Mucosa of gallbladder (tissue), 1 donor: ENCODE data around the gene GNAS. TPM values are rescaled to one million over a fixed set of nuclear protein-coding genes. Genes with fewer than 3 reads are reported as not detected.
"Not testable (repeated sequence)": the region's sequence is repeated elsewhere in the genome, so short reads cannot be mapped to it uniquely, and the experiment has no call there.

Experiments
- DNase-seq: peaks from one replicate; pipeline ENCODE4 v3.0.0-alpha.2; 2020; ENCODE audit warnings: low spot score
- total RNA-seq: library from RNA; stranded (reverse); gene quantifications from one replicate; pipeline ENCODE4 v1.2.1, GENCODE V29; 2021
- donor health status: DM: no; HTN: no; CAD: no.

The GNAS gene
- total RNA-seq: 801 TPM

DNA sequence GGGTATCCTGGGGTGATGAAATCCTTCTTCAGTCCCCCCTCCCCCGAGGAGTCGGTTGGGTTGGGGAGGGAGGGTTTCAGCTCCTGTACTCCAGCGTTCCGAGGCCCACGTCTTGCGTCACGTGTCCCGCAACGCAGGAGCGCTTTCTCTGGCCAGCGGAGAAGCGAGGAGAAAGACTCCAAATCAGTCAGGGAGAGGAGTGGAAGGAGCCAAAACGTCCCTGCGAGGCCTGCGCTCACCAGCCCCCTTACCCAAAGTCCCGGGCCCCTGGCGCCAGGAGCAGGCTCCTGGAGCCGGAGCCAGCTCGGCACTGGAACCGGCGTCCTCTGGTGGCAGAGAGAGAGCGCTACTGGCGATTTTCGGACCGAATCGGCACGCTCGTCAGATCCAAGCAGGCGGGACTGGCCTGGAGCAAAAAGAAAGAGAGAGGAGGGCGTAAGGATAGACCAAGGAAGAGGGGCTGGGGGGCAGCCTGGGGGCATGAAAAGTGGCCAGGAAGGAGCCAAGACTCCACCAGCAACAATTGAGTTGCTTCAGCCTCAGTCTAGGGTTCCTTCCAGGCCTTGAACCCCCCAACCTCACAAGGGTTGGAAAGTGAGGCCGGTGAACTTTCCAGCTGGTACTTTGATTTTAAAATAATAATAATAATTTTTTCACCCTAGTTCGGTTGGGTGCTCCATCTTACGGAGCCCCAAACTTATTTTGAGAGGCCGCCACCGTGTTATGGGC, at the start of gene GNAS:
TSS of gene GNAS (plus strand) at position 174 of the 729 bp plus-strand sequence.
- DNase-seq: peak; percentile 58

GRCh38 chr20:58803533-58803932, 49.0 kb upstream of the GNAS start:
- DNase-seq: no peak

GRCh38 chr20:58807801-58808200, 44.7 kb upstream of the GNAS start:
- DNase-seq: no peak

DNA sequence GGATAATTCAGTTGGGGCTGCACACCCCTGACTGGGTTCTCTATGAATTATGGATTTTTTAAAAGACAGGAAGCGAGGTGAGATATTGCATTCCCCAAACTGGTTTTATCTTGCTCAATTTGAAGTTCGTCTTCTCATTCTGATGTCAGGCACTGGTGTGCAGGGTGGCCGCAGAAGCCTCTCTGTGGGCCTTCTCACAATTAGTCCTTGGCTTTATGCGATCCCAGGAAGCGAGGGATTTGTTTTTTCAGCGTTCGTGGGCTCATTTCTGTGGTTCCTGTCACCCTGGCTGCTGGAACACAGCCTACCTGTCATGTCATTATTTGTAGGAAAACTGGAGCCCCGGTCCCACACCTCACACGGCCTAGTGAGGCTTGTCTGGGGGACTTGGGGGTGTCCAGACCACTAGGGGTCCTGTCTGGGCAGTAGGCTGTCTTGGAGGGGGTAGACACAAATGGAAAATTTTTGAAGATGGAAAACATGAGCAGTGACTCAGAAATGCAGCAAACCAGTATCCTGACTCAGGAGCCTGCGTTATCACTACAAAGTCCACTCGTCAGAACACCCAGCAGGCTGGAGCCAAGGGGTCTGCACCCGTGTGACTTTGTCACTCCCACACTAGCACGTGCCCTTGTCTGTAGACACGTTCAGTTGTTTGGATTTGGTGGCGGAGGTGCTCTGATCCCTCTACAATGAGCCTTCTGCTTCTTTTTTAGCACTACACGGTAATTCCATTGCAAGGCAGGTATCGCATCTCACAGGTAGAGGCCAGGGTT, 44.1 kb upstream of the GNAS start:
- no peak for DNase-seq

DNA sequence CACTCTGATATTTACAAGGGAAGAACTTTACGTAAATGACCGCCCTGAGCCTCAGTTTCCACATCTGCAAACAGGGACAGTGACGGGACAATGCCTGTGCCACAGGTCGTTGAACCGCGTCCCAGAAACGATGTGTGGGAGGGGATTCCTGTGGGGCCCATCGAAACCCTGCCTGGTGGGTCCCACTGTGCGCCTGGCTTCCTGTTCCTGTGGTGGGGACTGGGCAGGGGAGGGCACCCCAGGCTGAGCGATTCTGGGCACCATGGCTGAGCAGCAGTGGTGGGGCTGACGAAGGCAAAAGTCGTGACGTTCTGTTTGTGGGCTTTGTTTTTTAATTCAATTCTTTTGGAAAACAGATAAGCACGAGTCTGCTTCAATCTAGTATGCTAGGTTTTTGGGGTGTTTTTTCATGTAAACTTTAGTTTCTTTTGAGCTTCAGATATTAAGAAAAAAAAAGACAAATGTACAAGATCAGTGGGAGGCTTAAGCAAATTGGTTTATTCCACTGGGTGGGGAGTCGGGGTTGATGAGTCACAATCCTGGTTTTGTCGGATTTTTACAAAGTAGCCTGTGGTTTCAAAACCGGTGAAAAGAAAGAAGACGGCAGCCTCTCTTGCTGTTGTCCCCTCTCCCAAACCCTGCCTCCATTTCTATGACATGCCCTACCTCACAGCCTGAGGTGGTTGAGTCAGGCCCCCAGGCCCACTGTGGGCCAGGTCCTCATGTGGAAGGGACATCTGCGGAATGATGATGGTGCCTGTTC, 42.2 kb upstream of the GNAS start:
- no peak for DNase-seq

GRCh38 chr20:58810879-58811250, 41.7 kb upstream of the GNAS start:
- no peak for DNase-seq

- DNase-seq: no peak
Measured at GRCh38 chr20:58811334-58811733, 41.2 kb upstream of the GNAS start.

DNA sequence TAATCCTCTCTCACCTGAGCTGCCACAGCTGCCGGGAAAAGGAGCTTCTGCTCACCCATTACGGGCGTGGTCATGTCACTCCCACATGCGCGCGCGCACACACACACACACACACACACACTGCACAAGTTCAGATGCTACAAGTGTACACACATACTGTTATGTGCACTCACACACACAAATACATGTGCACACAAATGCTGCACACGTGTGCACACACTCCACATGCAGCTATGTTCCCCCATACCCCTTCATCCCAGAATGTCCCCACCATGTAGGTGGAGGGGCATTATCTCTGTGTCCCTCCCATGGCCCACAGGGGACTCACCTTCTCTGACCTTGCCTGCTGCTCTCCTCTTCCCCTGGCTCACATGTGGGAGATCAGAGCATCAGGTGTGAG, 39.1 kb upstream of the GNAS start:
- DNase-seq: no peak

GRCh38 chr20:58815448-58815847, 37.1 kb upstream of the GNAS start:
- DNase-seq: no peak

DNA sequence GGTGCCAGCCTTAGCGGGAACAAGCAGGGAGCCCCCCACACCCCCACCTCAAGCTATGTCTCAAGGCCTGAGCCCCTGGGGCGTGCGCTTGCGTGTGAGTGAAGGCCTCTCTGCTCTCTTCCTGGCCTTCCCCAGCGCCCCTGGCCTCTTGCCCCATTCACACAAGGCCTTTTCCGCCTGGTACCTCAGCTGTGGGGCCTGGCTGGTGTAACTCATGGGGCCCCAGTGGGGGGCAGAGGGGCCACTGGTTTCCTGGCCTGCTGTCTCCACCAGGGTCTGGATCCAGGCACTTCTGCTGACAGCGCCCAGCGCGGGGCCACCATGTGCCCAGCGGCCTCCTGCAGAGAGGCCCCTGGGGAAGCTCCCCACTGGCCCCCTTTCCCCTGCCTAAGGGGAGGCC, 36.5 kb upstream of the GNAS start:
- no peak for DNase-seq

DNA sequence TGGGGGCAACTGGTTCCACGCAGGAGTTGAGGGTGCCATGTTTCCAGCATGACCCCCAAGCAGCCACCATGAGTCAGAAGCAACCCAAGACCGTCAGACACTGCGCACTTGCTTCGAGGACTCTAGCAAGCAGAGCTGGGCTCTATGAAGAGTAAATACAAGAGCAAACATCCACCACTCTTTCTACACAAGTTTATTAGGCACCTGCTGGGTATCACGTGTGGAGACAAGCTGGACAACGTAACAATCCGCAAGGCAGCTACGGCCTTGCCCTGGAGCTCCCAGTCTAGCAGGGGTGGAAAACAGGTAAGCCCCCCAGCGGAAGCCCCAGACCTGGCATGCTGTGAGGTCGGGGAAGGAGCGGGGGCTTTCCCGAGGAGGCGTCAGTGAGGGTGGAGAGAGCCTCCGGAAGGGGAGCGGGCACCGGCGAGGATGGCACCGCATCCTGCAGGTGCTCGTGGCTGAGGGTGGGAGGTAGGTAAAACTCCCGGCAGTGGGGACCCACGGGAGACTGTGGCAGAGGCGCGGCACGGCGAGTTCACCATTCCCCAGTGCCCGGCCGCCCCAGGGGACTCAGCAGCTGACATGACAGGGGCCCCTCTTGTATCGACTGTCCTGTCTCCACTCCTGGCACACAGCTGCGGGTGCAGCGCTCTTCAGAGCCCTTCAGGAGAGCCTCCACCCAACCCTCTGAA, 35.4 kb upstream of the GNAS start:
- DNase-seq: no peak

- DNase-seq: no peak
Measured at GRCh38 chr20:58817748-58818147, 34.8 kb upstream of the GNAS start.

- no peak for DNase-seq
Measured at GRCh38 chr20:58818586-58819285, 33.8 kb upstream of the GNAS start.

GRCh38 chr20:58819921-58820320, 32.6 kb upstream of the GNAS start:
- no peak for DNase-seq

DNA sequence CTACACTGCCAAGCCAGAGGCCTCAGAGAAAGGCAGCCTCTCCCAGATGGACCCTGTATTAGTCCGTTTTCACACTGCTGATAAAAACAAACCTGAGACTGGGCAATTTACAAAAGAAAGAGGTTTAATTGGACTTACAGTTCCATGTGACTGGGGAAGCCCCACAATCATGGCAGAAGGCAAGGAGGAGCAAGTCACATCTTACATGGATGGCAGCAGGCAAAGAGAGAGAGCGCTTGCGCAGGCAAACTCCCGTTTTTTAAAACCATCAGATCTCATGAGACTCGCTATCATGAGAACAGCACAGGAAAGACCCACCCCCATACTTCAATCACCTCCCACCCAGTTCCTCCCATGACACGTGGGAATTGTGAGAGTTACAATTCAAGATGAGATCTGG, 32.0 kb upstream of the GNAS start:
- not testable (repeated sequence) for DNase-seq

- no peak for DNase-seq
Measured at GRCh38 chr20:58822149-58822548, 30.4 kb upstream of the GNAS start.

GRCh38 chr20:58822748-58823730, 29.5 kb upstream of the GNAS start:
- DNase-seq: no peak

DNA sequence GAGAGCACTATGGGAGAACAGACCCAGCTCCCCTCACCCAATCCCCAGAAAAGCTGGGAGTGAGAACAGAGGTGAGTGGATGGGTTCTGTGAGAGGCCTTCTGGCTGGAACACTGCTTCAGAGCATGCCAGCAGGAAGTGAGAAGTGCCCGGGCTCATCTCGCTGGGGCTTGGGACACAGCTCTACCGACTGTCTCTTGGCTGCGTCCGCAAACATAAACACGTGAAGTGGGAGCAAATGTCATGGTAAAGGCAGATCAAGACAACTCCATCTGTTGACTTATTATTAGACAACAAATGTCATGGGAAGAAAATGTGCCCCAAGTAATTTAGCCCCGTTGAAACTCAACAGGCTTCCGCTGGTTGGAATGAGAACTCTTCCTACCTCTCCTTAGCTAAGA, 27.7 kb upstream of the GNAS start:
- no peak for DNase-seq

- no peak for DNase-seq
Measured at GRCh38 chr20:58825450-58825849, 27.1 kb upstream of the GNAS start.

- no peak for DNase-seq
Measured at GRCh38 chr20:58826271-58826670, 26.2 kb upstream of the GNAS start.
